GM10248 (cell line): ENCODE results near the gene MAB21L1.

Experiments used
- CTCF ChIA-PET: fragments of 300-600 bp; sonication (Branson Sonifier 250); formaldehyde crosslinking; extraction: SDS; loops from one replicate; lab custom pipeline; 2021; ENCODE audit warnings: antibody characterized with exemption; lab: Yijun Ruan, JAX
- POLR2A ChIA-PET: fragments of 350-650 bp; sonication (Branson Sonifier 250); formaldehyde crosslinking; extraction: SDS; loops from one replicate; lab custom pipeline; 2020; ENCODE audit warnings: antibody characterized with exemption; lab: Yijun Ruan, JAX
- DNase-seq: peaks from one replicate; pipeline ENCODE4 v3.0.0; 2012; ENCODE audit errors: extremely low spot score
- CTCF ChIP-seq: IDR thresholded peaks from 2 replicates; pipeline ENCODE4 v1.5.1; 2012; ENCODE audit warnings: mild to moderate bottlenecking, low read depth; ENCODE audit errors: extremely low read depth, missing control alignments, control extremely low read depth

The MAB21L1 gene

DNA sequence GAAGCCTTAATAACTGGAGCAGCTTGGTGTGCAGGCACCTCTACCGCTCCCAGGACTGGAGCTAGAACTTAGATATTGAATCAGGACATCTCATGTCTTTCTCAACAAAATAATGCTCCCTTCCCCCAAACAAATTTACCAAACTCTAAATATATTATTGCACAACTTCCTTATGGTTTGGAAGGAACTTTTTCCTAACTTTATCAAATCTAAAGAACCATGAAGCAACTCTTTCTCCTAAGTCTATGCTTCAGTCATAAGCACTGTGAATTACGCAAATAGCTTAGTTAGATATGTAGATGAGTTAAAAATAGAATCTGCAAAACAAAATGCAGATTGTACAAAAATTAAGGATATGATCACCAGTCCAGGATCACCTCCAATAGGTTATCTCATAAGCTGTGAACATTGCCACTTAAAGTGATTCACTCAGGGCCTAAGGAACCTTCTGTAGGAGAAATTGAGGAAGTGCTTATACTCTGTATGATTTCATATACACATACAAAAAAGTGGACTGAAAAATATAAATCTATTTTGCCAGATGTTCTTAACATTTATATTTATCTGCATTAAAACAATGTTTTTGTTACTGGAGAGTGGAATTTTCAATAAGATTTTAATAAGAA is 20.4 kb upstream of the MAB21L1 start:
- DNase-seq, result no peak
- CTCF ChIA-PET, result no interaction called here
- POLR2A ChIA-PET, result no interaction called here
- no peak for TF ChIP-seq CTCF

- ChIA-PET CTCF (no interaction called here), POLR2A (no interaction called here)
- TF ChIP-seq CTCF, result no peak
- DNase-seq, result no peak
Measured at GRCh38 chr13:35496006-35496405, 19.5 kb upstream of the MAB21L1 start.

- POLR2A ChIA-PET, result no interaction called here
- no peak for TF ChIP-seq CTCF
- no peak for DNase-seq
- CTCF ChIA-PET, result interaction anchor here (1.1 to 1.4 kb wide), 2 partner anchors 12 to 35 kb away, joined by 3 read pairs; no protein-coding TSS in a partner anchor
Measured at GRCh38 chr13:35489050-35489449, 12.6 kb upstream of the MAB21L1 start.

- CTCF ChIA-PET, result no interaction called here
- TF ChIP-seq CTCF, result no peak
- POLR2A ChIA-PET, result no interaction called here
- DNase-seq, result no peak
Measured at GRCh38 chr13:35485424-35485823, 8.9 kb upstream of the MAB21L1 start.

DNA sequence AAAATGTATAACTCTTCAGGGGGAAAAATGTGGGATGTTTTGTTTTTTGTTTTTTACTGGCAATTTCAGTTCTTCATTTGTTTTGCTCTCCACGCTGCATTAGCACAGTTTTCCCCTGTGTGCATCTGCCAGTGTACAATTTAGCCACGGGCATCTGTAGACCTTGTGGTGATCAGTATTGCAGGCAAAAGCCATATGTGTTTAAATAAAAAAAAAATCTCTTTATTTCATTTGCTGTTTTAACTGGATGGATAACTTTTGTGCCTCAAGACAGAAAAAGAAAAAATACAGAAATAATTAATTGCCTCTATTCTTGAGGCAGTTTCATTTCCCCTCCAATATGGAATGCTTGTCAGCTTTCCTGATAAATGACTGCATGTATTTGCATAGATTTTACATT is 7.9 kb upstream of the MAB21L1 start:
- DNase-seq, result no peak
- no peak for TF ChIP-seq CTCF
- ChIA-PET POLR2A (no interaction called here), CTCF (no interaction called here)

- TF ChIP-seq CTCF, result no peak
- no peak for DNase-seq
- POLR2A ChIA-PET, result no interaction called here
- CTCF ChIA-PET, result no interaction called here
Measured at GRCh38 chr13:35483761-35484160, 7.3 kb upstream of the MAB21L1 start.
